ENCODE results near the gene TNNC1.

TNNC1 gene

DNA sequence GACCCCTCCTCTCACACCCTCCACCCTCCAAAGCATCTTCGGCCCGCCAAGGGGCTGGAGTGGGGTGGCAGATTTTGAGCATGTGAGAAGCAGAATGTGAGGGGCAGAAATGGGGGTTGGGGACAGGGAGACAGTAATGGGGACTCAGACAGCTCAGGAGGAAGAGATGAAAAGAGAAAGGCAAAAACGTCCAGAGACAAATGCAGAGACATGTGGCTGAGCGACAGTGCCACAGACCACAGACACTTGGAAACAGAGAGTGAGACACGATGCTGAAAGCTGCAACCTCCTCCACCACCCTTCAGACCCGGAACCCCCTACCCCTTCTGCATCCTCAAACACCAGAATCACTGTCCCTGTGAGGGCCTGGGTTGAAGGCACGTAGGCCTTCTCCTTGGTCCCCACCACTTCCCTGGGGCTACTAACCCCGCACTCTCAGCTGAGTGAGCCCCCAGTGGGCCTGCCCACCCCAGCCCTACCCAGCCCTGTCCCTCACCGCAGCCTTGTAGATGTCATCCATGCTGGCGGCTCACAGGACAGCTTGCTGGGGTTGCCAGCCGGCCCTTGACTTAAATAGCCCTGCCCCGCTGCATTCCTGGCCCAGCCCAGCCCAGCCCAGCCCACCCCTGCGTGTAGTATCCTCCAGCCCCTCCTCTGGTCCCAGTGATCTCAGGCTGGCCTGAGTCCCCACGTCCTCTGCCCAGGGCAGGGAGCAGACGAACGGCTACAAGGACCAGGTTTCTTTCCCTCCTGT is at the start of gene TNNC1:
Gene TNNC1 (minus strand): TSS at position 546 of the 754 bp plus-strand sequence. CDS start 26 bp downstream, at position 520.
- no peak for DNase-seq

DNA sequence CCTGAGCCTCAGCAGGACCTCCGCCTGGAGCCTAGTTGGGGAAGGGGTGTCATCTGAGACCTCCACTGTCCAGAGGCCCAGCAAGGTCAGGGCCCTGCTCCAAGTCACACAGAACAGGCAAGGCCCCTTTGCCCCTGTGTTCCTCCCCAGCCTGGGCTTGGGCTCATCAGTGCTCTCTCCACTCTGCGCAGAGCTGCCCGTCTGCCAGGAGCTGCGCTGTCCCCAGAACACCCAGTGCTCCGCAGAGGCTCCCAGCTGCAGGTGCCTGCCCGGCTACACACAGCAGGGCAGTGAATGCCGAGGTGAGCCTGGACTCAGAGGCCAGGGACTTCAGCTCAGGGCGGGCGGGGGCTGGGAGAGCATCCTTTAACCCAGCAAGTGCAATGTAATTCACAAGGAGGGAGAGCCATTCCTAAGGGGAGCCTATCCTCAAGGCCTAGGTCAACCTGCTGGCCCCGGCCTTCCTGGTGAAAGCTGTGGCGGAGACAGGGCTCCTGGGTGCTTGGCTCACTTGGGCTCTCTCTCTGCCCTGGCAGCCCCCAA is 49.0 kb upstream of the TNNC1 start:
- no peak for DNase-seq

DNA sequence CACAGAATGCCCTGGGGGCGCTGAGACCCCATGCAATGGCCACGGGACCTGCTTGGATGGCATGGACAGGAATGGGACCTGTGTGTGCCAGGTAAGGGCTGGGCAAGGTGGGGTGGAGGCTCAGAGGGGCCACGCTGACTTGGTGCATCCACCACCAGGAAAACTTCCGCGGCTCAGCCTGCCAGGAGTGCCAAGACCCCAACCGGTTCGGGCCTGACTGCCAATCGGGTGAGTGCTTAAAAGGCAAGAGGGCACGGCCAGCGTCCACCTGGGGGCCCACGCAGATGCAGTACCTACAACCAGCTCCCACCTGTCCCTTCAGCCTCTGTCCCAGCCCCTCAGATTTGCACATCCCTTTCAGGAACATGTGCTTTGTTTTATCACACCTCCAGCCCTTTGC is 48.2 kb upstream of the TNNC1 start:
- DNase-seq, result no peak

DNA sequence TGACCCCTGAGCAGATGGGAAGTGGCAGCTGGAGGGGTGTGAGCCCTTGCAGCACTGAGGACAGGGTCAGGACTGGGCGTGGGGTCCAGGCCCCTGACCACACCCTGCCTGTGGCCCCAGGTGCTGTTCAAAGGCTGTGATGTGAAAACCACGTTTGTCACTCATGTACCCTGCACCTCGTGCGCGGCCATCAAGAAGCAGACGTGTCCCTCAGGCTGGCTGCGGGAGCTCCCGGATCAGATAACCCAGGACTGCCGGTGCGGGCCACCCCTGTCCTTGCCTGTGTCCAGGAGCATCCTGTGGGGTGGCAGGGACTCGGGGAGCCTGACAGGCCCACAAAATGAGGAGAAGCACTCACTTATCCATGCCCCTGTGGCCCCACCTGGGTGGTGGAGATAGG is 47.2 kb upstream of the TNNC1 start:
- DNase-seq, result no peak

DNA sequence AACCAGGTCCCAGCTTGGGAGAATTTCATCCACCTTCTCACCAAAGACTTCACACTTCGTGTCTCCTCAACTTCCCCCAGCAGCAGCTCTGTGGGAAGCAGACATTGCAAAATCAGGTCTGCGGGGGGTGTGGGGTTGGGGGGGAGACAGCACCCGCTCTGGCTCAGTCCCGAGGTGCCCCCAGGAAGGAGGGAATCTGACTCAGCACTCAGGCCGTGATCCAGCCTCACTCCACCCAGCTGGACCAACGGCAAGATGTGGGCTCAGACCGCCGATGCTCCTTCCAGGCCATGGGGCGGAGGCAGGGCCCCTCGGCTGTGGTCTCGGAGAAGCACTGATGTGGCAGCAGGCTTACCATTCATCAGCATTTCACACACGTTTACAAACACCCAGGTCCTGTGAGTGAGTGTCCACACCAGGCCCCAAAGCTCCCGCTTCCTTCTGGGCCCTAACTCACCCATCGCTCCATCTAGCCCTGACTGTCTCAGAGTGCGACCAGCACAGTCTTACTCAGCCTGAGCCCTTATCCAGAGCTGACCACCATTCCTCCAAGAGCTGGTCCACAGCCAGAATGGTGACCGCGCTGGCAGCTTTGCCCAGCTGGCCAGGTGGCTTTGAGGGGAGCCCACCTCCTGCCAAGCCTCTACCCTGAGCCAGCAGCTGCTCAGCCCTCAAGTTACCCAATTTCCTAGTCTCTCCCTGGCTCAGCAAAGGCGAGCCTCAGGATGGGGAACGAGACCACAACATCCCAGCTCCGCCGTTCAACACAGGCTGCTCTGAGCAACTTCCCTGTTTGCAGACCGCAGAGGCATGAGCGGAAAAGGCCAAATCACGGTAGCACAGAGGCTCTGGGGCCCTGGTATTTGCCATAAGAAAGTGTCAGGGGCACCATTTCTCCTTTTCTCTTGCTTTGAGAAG is 44.6 kb upstream of the TNNC1 start:
- no peak for DNase-seq

DNA sequence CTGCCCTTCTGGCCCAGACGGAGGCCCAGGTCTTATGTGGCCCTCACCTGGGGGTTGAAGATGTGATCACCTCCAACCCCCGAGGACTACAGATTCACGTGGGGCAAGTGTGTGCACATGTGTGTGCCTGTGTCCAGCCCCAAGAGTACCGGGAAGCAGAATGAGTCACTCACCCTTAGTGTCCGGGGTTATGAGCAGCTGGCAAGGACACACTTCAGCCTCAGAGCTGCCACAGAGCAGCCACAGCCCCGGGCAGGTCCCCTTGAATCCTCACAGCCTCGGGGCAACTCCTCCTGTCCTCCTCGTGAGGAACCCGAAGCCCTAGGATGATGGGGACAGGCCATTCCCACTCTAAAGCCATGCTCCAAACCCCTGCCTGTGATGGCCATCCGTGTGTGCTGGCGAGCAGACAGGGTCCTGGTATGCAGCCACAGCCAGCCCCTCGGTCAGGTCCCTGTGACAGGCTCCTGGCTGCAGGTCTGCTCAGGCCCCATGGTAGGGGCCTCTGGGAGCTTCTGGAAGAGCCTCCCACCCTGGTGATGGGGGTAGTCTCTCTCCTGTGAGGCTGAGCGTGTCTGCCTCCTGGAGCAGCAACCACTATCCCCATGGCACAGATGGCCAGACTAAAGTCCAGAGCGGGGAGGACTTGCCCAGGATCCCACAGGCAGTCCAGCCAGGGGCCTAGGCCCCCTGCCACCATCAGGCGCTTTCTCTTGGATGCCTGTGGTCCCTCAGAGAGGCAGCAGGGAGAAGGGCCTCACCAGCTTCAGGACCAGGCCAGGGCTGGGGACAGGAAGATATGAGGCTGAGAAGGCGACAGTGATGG is 42.1 kb upstream of the TNNC1 start:
- DNase-seq, result no peak

DNA sequence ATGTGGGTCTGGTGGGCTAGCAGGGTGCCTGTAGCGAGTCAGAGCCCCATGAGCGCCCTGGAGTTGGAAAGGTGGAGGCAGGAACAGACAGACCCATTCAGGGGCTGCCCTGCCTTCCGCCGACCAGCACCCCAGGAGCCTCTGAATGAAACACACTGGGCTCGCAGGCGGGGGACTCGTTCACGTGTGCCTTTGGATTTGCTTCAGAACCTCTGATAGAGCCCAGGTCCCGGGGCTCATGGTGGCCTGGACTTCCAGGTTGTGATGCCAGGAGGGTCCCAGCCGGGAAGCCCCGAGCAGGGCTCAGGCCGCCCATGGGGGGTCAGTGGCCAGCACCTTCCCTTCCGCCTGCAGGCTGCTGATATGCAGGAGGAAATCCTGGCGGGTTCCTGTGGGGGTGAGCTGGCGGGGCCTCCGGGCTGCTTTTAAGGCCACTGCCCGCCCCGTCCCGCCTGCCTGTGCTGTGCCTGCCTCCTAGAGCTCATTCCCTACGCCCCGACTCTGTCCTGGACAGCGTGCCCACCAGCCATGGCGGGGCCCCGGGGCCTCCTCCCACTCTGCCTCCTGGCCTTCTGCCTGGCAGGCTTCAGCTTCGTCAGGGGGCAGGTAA is 41.1 kb upstream of the TNNC1 start, which contains the start of gene STAB1:
Gene STAB1 (plus strand): TSS at position 453 of the 610 bp plus-strand sequence. CDS start 76 bp downstream, at position 529.
- no peak for DNase-seq

DNA sequence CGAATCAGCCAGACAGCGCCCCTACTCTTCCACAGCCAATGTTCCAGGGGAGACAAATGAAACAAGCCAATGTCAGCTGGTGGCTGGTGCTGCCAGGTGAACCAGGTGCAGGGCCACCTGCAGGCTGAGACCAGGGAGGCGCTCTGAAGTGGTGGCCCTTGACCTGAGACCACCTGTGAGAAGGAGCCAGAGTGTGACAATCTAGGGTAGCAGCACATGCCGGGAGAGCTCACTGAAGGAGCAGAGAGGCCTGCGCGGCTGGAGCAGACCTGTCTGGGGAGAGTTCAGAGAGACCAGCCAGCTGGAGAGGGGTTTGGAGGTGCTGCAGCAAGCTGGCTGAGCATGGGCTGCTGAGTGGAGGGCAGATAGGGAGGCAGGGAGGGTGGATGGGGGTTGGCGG is 40.6 kb upstream of the TNNC1 start:
- DNase-seq, result no peak

DNA sequence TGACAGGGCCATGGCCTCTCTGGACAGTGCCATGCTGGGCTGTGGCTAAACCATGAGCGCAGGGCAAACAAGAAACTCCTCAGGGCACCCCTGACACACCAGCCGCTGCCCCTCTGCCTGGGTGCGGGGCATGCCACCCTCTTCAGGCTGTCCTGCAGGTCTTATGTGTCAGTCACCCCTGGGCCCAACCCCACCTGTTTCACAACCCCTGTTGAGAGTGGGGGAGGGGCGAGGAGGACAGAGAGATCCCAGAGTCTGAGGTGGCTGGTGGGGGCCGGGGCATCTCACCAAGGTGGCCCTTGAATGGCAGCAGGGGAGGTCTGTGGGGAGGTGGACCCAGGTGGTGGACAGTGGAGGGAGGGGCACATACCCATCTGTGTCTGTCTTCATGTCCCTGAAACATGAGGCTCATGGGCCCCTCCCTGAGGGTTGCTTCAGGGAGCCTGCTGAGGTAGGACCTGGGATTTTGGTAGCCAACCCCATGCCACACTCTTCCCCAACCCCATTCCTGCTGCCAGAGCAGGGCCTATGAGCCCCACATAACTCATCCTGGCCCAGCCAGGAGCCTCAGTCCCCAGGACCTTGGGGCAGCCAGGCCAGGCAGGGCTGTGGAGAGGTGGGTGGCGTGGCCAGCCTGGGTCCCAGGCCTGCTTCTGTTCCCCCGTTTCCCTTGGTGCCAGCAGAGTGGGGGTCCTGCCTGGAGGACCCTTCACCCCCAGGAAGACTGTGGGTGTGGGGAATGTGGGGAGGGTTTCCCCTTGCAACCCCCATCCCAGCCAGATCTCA is 39.6 kb upstream of the TNNC1 start:
- DNase-seq, result no peak

DNA sequence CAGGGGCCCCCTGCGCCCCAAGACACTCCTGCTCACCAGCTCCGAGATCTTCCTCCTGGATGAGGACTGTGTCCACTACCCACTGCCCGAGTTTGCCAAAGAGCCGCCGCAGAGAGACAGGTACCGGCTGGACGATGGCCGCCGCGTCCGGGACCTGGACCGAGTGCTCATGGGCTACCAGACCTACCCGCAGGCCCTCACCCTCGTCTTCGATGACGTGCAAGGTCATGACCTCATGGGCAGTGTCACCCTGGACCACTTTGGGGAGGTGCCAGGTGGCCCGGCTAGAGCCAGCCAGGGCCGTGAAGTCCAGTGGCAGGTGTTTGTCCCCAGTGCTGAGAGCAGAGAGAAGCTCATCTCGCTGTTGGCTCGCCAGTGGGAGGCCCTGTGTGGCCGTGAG is 38.2 kb upstream of the TNNC1 start:
- DNase-seq, result no peak

DNA sequence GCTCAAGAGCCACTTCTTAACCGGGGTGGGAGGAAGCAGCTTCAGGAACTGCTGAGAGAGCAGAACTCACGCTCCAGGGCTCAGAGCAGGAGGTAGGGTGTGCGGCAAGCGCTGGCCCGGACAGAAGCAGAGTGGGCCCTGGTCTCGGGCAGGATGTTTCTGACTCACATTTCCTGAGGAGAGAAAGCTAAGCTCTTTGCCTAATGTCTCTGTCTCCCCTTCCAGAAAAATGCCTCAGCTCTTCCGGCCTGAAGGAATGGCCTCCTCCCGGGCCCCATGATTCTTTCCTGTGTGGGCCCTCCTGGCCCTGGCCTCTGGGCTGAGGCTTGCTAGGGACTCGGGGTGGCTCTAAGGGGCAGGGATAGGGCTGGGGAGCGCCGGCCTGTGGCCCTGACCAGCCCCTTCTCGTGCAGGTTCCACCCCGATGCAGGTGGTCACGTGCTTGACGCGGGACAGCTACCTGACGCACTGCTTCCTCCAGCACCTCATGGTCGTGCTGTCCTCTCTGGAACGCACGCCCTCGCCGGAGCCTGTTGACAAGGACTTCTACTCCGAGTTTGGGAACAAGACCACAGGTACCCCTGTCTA is 37.2 kb upstream of the TNNC1 start:
- no peak for DNase-seq

DNA sequence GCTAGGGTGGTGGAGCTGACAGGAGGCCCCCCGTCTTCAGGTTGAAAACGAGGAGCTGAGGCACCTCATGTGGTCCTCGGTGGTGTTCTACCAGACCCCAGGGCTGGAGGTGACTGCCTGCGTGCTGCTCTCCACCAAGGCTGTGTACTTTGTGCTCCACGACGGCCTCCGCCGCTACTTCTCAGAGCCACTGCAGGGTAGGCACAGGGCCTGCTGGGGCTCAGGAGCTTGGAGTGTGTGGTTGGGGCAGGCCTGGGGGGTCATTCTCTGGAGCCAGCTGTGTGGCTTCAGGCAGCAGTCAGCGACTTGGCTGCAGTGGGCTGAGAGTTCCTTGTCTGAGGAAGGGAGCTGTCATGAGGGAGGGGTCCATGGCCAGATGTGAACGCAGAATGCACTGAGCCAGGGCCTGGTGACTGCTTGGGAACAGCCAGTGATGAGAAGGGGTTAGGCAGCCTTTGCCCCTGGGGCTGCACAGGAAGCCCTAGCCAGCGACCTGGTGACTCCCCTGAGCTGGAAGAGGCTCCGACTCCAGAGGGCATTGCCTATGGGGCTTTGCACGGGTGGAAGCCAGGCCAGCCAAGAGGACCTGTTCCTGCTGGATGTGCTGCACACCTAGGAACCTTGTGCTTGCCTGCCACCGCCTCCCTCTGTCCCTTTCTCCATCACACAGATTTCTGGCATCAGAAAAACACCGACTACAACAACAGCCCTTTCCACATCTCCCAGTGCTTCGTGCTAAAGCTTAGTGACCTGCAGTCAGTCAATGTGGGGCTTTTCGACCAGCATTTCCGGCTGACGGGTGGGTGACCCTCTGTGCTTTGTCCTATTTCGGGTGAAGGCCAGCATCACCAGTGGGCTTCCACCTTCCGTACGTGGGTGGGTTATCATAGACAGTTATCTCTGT is 36.4 kb upstream of the TNNC1 start:
- DNase-seq, result no peak

DNA sequence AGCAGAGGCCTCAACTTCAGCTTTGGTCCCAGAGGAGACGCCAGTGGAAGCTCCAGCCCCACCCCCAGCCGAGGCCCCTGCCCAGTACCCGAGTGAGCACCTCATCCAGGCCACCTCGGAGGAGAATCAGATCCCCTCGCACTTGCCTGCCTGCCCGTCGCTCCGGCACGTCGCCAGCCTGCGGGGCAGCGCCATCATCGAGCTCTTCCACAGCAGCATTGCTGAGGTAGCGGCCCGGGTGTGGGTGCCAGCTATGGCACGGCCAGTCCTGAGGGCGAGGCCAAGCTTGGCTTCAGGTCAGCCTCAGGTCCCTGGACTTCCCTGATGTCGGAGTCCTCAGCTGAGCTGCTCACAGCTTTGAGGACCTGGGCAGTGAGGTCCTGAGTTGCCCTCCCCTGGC is 35.6 kb upstream of the TNNC1 start:
- no peak for DNase-seq

DNA sequence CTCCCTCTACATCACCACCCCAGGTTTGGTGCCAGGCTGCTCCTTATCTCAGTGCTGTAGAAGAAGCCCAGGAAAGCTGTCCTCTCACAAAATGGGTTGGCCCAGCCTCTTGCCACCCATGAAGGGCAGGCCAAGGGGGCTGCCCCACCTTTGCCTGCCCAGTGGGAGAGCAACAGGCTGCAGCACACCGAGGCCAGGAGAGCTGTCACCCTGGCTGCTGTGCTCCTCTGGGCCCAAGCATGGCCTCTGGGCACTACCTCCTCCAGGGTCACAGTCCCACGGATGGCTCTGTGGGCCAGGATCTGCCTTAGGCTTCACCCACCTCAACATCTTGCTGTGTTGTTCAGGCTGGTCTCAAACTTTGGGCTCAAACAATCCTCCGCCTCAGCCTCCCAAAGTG is 34.9 kb upstream of the TNNC1 start:
- DNase-seq, result no peak

DNA sequence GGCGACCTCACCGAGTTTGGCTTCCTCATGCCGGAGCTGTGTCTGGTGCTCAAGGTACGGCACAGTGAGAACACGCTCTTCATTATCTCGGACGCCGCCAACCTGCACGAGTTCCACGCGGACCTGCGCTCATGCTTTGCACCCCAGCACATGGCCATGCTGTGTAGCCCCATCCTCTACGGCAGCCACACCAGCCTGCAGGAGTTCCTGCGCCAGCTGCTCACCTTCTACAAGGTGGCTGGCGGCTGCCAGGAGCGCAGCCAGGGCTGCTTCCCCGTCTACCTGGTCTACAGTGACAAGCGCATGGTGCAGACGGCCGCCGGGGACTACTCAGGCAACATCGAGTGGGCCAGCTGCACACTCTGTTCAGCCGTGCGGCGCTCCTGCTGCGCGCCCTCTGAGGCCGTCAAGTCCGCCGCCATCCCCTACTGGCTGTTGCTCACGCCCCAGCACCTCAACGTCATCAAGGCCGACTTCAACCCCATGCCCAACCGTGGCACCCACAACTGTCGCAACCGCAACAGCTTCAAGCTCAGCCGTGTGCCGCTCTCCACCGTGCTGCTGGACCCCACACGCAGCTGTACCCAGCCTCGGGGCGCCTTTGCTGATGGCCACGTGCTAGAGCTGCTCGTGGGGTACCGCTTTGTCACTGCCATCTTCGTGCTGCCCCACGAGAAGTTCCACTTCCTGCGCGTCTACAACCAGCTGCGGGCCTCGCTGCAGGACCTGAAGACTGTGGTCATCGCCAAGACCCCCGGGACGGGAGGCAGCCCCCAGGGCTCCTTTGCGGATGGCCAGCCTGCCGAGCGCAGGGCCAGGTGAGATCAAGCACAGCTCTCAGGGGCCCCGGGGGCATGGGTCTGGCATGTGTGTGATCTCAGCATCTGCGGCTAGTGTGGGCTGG is 34.2 kb upstream of the TNNC1 start:
- no peak for DNase-seq

DNA sequence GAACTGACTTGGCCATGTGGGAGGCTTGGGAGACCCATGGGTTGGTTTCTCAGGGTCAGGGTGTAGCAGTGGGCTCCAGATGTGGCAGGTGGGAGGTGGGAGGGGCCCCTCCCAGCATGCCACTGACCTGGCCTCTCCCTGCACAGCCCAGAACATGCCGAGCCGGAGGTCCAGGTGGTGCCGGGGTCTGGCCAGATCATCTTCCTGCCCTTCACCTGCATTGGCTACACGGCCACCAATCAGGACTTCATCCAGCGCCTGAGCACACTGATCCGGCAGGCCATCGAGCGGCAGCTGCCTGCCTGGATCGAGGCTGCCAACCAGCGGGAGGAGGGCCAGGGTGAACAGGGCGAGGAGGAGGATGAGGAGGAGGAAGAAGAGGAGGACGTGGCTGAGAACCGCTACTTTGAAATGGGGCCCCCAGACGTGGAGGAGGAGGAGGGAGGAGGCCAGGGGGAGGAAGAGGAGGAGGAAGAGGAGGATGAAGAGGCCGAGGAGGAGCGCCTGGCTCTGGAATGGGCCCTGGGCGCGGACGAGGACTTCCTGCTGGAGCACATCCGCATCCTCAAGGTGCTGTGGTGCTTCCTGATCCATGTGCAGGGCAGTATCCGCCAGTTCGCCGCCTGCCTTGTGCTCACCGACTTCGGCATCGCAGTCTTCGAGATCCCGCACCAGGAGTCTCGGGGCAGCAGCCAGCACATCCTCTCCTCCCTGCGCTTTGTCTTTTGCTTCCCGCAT is 33.4 kb upstream of the TNNC1 start:
- no peak for DNase-seq

DNA sequence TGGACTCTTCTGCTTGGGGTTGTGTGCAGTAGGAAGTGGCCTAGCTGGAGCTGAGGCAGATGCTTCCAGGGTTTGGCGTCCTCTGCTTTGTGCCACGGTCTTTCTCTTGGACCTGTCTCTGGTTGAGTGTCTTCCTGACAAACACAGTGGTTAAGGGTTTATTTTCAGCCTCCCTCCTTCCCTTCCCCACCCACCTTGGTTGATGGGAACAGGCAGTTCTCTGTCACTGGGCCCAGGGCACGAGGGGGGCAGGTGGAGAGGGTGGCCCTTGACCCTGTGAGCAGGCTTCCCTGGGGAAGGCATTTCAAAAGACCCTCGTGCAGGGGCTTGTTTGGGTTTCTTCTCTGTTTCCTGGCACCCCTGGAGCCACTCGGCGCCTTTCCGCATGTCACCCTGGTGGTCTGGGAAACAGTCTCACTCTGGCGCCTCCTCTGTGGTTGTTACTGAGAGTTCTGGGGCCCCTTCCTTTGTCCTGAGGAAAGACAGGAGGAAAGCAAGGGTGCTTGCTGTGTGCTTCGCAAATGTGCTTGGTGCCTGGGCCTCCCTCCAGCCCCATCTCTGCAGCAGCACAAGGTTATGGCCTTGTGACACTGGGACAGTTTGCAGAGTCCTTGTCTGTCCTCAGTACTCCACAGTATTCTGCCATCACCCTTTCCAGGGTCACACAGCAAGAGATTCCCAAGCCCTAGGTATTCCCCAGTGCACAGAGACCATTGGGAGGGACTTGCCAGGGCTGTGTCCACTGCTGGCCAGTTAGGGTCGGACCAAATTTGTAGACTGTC is 31.0 kb upstream of the TNNC1 start:
- DNase-seq, result no peak
